Retina (tissue), 1 donor: ENCODE results near the gene FBXW7.

Experiments used
- DNase-seq: peaks from one replicate; pipeline ENCODE4 v3.0.0-alpha.2; 2016

FBXW7 gene

GRCh38 chr4:152364383-152364782 lies 171.5 kb downstream of the FBXW7 start:
- no peak for DNase-seq

- DNase-seq, result no peak
These were observed 172.0 kb downstream of the FBXW7 start for GRCh38 chr4:152363904-152364303.

GRCh38 chr4:152363086-152363485 lies 172.8 kb downstream of the FBXW7 start:
- no peak for DNase-seq

- DNase-seq, result no peak
These were observed 175.9 kb downstream of the FBXW7 start for GRCh38 chr4:152360045-152360410.

GRCh38 chr4:152359208-152360044 lies 176.5 kb downstream of the FBXW7 start:
- DNase-seq, result no peak

GRCh38 chr4:152357206-152357605 lies 178.7 kb downstream of the FBXW7 start:
- no peak for DNase-seq

- no peak for DNase-seq
These were observed 179.4 kb downstream of the FBXW7 start for GRCh38 chr4:152356428-152357034.

GRCh38 chr4:152352622-152353116 lies 183.2 kb downstream of the FBXW7 start:
- peak; percentile 85 for DNase-seq

GRCh38 chr4:152352215-152352614 lies 183.7 kb downstream of the FBXW7 start:
- DNase-seq, result no peak

GRCh38 chr4:152351080-152351479 lies 184.8 kb downstream of the FBXW7 start:
- no peak for DNase-seq

GRCh38 chr4:152348670-152349069 lies 187.2 kb downstream of the FBXW7 start:
- no peak for DNase-seq

- no peak for DNase-seq
These were observed 188.9 kb downstream of the FBXW7 start for GRCh38 chr4:152346979-152347378.

- DNase-seq, result no peak
These were observed 189.4 kb downstream of the FBXW7 start for GRCh38 chr4:152346526-152346925.

GRCh38 chr4:152344001-152344400 lies 191.9 kb downstream of the FBXW7 start:
- no peak for DNase-seq

- DNase-seq, result no peak
These were observed 193.6 kb downstream of the FBXW7 start for GRCh38 chr4:152342293-152342692.

GRCh38 chr4:152340818-152341217 lies 195.1 kb downstream of the FBXW7 start:
- DNase-seq, result no peak

- DNase-seq, result no peak
These were observed 196.3 kb downstream of the FBXW7 start for GRCh38 chr4:152339576-152339975.

GRCh38 chr4:152334931-152335330 lies 201.0 kb downstream of the FBXW7 start:
- DNase-seq, result no peak

GRCh38 chr4:152331042-152331441 lies 204.8 kb downstream of the FBXW7 start:
- no peak for DNase-seq

- no peak for DNase-seq
These were observed 207.3 kb downstream of the FBXW7 start for GRCh38 chr4:152328582-152328981.

- no peak for DNase-seq
These were observed 208.1 kb downstream of the FBXW7 start for GRCh38 chr4:152327606-152328453.

GRCh38 chr4:152325831-152326230 lies 210.1 kb downstream of the FBXW7 start:
- no peak for DNase-seq

- no peak for DNase-seq
These were observed 212.7 kb downstream of the FBXW7 start for GRCh38 chr4:152323221-152323620.
